HG03469 (cell line): ENCODE results near the gene NPIPA3.
"Not testable (repeated sequence)": the region's sequence is repeated elsewhere in the genome, so short reads cannot be mapped to it uniquely, and the experiment has no call there.

Experiments
- ATAC-seq: cut with Tn5 transposase; IDR thresholded peaks from one replicate; pipeline ENCODE4 v1.9.1; 2021; ENCODE audit warnings: mild to moderate bottlenecking, moderate library complexity, moderate number of reproducible peaks; ENCODE audit not compliant: unreplicated experiment

Gene NPIPA3

DNA sequence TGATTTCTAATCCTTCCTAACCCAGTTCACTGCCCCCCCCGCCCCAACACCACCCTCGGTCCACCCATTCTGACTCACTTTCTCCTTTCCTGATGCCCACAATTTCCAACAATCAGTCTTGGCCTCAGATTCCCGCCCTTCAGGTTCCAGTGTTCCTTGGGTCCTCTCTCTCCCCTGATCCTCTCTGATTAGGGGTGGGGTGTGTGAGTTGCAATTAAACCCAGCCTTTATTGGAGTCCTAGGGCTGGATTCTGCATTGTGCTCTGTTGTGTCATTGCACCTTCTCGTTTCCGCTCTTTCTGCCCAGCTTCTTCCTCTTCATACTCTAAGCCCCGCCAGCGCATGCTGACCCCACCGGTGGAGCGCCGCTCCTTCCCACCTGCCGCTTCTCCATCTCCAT is 38.6 kb downstream of the NPIPA3 start:
- ATAC-seq, result not testable (repeated sequence)

DNA sequence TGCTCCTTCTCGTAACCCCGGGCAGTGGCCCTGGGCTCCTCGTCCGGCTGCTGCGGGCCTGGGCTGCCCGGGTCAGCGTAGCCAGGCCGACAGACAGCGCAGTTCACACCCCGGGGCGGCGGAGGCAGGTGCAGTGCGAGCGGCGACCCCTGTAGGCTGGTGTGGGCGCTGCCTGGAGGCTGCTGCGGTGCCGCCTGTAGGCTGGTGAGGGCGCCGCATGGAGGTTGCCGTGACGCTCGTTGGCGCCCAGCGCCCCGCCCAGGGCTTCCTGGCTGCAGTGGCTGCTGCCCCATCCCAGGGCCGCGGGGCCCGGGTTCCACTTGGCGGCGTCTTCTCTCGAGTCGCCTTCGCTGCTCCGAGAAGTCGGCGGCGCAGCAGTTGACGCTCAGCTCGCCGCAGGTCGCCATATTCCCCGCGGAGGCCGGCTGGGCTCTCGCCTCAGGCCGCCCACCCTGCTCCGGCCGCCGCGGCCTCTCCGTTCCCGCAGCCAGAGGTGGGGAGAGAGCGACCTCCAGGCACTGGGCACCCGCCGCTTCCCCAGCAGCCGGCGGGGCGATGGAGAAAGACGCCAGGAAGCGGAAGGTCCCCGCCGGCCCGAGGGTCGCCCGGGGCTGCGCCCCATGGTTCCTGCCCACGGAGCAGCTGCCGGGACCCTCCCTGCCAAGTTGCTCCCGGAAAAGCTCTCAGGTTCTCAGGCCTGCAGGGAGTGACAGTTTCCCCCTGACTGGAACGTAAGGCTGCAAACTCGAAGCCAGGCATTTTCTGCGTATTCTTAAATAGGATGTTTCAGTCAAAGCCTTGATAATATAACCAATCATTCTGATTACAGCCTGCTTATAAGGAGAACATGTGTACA is 39.3 kb downstream of the NPIPA3 start, which contains the start of gene NPIPA2:
TSS of gene NPIPA2 (plus strand) at position 261 of the 856 bp plus-strand sequence. CDS start 5,533 bp downstream, outside the sequence.
- peak; percentile 92 for ATAC-seq

DNA sequence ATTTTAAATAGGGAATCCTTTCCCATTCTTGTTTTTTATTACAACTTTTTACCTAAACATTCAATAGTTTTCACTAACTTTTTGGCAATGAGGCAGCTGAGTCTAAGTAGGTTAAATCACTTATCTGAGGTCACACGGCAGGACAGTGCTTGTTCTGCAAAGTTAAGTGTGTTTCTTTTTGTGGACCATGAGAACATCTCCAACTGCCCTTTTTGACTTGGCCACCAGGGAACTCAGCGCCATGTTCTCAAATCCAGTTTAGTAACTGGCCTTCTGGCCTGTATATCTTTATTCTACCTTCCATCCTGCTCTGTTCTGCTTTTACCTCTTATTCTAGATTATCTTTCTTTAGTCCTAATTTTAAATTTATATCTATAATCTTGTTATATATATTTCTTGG is 70.4 kb downstream of the NPIPA3 start:
- ATAC-seq, result not testable (repeated sequence)

DNA sequence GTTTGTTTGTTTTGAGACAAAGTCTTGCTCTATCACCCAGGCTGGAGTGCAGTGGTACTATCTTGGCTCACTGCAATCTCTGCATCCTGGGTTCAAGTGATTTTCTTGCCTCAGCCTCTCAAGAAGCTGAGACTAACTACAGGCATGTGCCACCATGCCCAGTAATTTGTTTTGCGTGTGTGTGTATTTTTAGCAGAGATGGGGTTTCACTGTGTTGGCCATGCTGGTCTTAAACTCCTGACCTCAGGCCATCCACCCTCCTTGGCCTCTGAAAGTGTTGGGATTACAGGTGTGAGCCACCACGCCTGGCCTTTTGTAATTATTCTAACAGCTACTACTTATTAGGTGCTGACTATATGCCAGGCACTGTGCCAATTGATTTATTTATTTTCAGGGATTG is 72.4 kb downstream of the NPIPA3 start:
- not testable (repeated sequence) for ATAC-seq
